HG03066 (cell line): ENCODE results near the gene USP37.
A peak's percentile ranks its signal among the peaks of the same experiment; 100 is the strongest.

Experiments
- ATAC-seq: cut with Tn5 transposase; IDR thresholded peaks from one replicate; pipeline ENCODE4 v1.9.1; 2021; ENCODE audit warnings: low read depth; ENCODE audit not compliant: unreplicated experiment

The USP37 gene

GRCh38 chr2:218432676-218433365, 135.3 kb downstream of the USP37 start:
- no peak for ATAC-seq

- ATAC-seq: no peak
These were observed 136.3 kb downstream of the USP37 start for GRCh38 chr2:218431878-218432277.

- no peak for ATAC-seq
These were observed 137.4 kb downstream of the USP37 start for GRCh38 chr2:218430721-218431120.

GRCh38 chr2:218429911-218430692, 138.0 kb downstream of the USP37 start:
- ATAC-seq: no peak

GRCh38 chr2:218428846-218429558, 139.1 kb downstream of the USP37 start:
- ATAC-seq: no peak

GRCh38 chr2:218427741-218428140, 140.4 kb downstream of the USP37 start:
- ATAC-seq: no peak

- no peak for ATAC-seq
These were observed 142.6 kb downstream of the USP37 start for GRCh38 chr2:218425531-218425930.

GRCh38 chr2:218423584-218423983, 144.6 kb downstream of the USP37 start:
- ATAC-seq: no peak

- ATAC-seq: no peak
These were observed 145.6 kb downstream of the USP37 start for GRCh38 chr2:218422403-218423086.

GRCh38 chr2:218421027-218421426, 147.1 kb downstream of the USP37 start:
- no peak for ATAC-seq

GRCh38 chr2:218419630-218420216, 148.4 kb downstream of the USP37 start:
- ATAC-seq: no peak

GRCh38 chr2:218418717-218419458, 149.3 kb downstream of the USP37 start, which contains the start of gene VIL1:
Gene VIL1 (plus strand): TSS chr2:218419123. CDS start chr2:218423779, 4,656 bp downstream.
- ATAC-seq: no peak

GRCh38 chr2:218418321-218418716, 149.8 kb downstream of the USP37 start:
- no peak for ATAC-seq

GRCh38 chr2:218407717-218408116, 160.4 kb downstream of the USP37 start:
- no peak for ATAC-seq

- ATAC-seq: peak; percentile 11
These were observed 161.1 kb downstream of the USP37 start for GRCh38 chr2:218406949-218407618.

- ATAC-seq: peak; percentile 74
These were observed 161.8 kb downstream of the USP37 start for GRCh38 chr2:218406209-218406948.

GRCh38 chr2:218405746-218406208, 162.4 kb downstream of the USP37 start:
- peak; percentile 3 for ATAC-seq

GRCh38 chr2:218405086-218405745, 162.9 kb downstream of the USP37 start:
- no peak for ATAC-seq
